HepG2 (cell line): ENCODE measurements around the gene CES2. TPM values are rescaled to one million over a fixed set of nuclear protein-coding genes. Genes with fewer than 3 reads are reported as not detected.
A peak's percentile ranks its signal among the peaks of the same experiment; 100 is the strongest.

Experiments used
- AHR ChIP-seq: IDR thresholded peaks from 2 replicates; pipeline ENCODE4 v1.6.1; 2018; ENCODE audit warnings: missing genetic modification reagents, missing compliant biosample characterization
- ATF7-NPFF ChIP-seq: sonication (generic); formaldehyde crosslinking; IDR thresholded peaks from 2 replicates; pipeline ENCODE4 v1.8.1; 2023; ENCODE audit warnings: mild to moderate bottlenecking, low read depth, missing genetic modification reagents, moderate library complexity
- HCFC1 ChIP-seq: fragments of 150-350 bp; IDR thresholded peaks from 2 replicates; pipeline ENCODE4 v1.6.1; 2014; ENCODE audit warnings: low read depth, low read length
- HMG20A ChIP-seq: IDR thresholded peaks from 2 replicates; pipeline ENCODE4 v1.6.1; 2016; ENCODE audit warnings: borderline replicate concordance
- HNRNPH1 ChIP-seq: fragments of 200-400 bp; formaldehyde crosslinking; optimal IDR thresholded peaks from 2 replicates; pipeline ENCODE3; 2017; ENCODE audit warnings: mild to moderate bottlenecking, low read depth, low read length
- HOXD1 ChIP-seq: sonication (generic); formaldehyde crosslinking; IDR thresholded peaks from 2 replicates; pipeline ENCODE4 v1.5.0; 2020; ENCODE audit warnings: missing genetic modification reagents
- IKZF4 ChIP-seq: sonication (generic); formaldehyde crosslinking; IDR thresholded peaks from 2 replicates; pipeline ENCODE4 v1.5.1; 2020; ENCODE audit warnings: borderline replicate concordance, mild to moderate bottlenecking, low read depth, missing genetic modification reagents; ENCODE audit errors: not compliant biosample characterization
- JDP2 ChIP-seq: sonication (generic); formaldehyde crosslinking; IDR thresholded peaks from 2 replicates; pipeline ENCODE4 v1.8.1; 2022; ENCODE audit warnings: missing genetic modification reagents, borderline replicate concordance
- JUND ChIP-seq: sonication (generic); formaldehyde crosslinking; IDR thresholded peaks from 2 replicates; pipeline ENCODE4 v1.8.0; 2022; ENCODE audit warnings: mild to moderate bottlenecking, missing genetic modification reagents
- LCORL ChIP-seq, 2 experiments: fragments of 450-650 bp in 1 of 2; sonication (generic) in 1 of 2; formaldehyde crosslinking in 1 of 2; IDR thresholded peaks; 2 replicates each; pipeline versions ENCODE4 v1.5.0 to v1.6.1; 2017 to 2020; ENCODE audit warnings: antibody characterized with exemption in 1 of 2, missing genetic modification reagents in 1 of 2
- MAZ ChIP-seq, 2 experiments: sonication (generic) in 1 of 2; formaldehyde crosslinking in 1 of 2; IDR thresholded peaks; 2 replicates each; pipeline versions ENCODE4 v1.5.0 to v1.6.1; 2012 to 2020; ENCODE audit warnings: low read depth in 2 of 2, mild to moderate bottlenecking in 2 of 2, borderline replicate concordance in 1 of 2, improper control_type of control experiment in 1 of 2, low read length in 1 of 2, missing genetic modification reagents in 1 of 2, moderate library complexity in 1 of 2
- MED1 ChIP-seq: sonication (generic); formaldehyde crosslinking; IDR thresholded peaks from 2 replicates; pipeline ENCODE4 v1.4.0; 2020; ENCODE audit warnings: missing genetic modification reagents
- MZF1 ChIP-seq: sonication (generic); formaldehyde crosslinking; IDR thresholded peaks from 2 replicates; pipeline ENCODE4 v1.8.1; 2023; ENCODE audit warnings: mild to moderate bottlenecking, missing genetic modification reagents, borderline replicate concordance
- NFATC3 ChIP-seq: sonication (generic); formaldehyde crosslinking; IDR thresholded peaks from 2 replicates; pipeline ENCODE4 v1.5.1; 2020; ENCODE audit warnings: mild to moderate bottlenecking, missing genetic modification reagents
- NFE2 ChIP-seq: sonication (generic); formaldehyde crosslinking; IDR thresholded peaks from 2 replicates; pipeline ENCODE4 v1.4.0; 2020; ENCODE audit warnings: missing genetic modification reagents
- ONECUT2 ChIP-seq: sonication (generic); formaldehyde crosslinking; IDR thresholded peaks from 2 replicates; pipeline ENCODE4 v1.4.0; 2020; ENCODE audit warnings: missing genetic modification reagents
- RAD21 ChIP-seq: fragments of 450-650 bp; formaldehyde crosslinking; IDR thresholded peaks from 2 replicates; pipeline ENCODE4 v1.5.0; 2020; ENCODE audit warnings: mild to moderate bottlenecking
- RFX3 ChIP-seq: IDR thresholded peaks from 2 replicates; pipeline ENCODE4 v1.6.1; 2016; ENCODE audit warnings: missing biosample characterization, missing genetic modification reagents
- SMARCC2 ChIP-seq: fragments of 450-650 bp; IDR thresholded peaks from 2 replicates; pipeline ENCODE4 v1.6.1; 2017; ENCODE audit warnings: antibody characterized with exemption, mild to moderate bottlenecking
- TBP ChIP-seq: sonication (generic); formaldehyde crosslinking; IDR thresholded peaks from 2 replicates; pipeline ENCODE4 v1.5.0; 2020; ENCODE audit warnings: missing genetic modification reagents
- WIZ ChIP-seq: sonication (generic); formaldehyde crosslinking; IDR thresholded peaks from 2 replicates; pipeline ENCODE4 v1.5.1; 2020; ENCODE audit warnings: mild to moderate bottlenecking, missing genetic modification reagents
- ZMYM2 ChIP-seq: sonication (generic); formaldehyde crosslinking; IDR thresholded peaks from 2 replicates; pipeline ENCODE4 v1.8.0; 2022; ENCODE audit warnings: mild to moderate bottlenecking, missing genetic modification reagents
- ZNF17 ChIP-seq: sonication (generic); formaldehyde crosslinking; IDR thresholded peaks from 2 replicates; pipeline ENCODE4 v1.5.0; 2020; ENCODE audit warnings: mild to moderate bottlenecking, missing genetic modification reagents
- ZNF343 ChIP-seq: sonication (generic); formaldehyde crosslinking; IDR thresholded peaks from 2 replicates; pipeline ENCODE4 v1.4.0; 2020; ENCODE audit warnings: mild to moderate bottlenecking, missing genetic modification reagents
- ZNF350 ChIP-seq: sonication (generic); formaldehyde crosslinking; IDR thresholded peaks from 2 replicates; pipeline ENCODE4 v1.4.0; 2020; ENCODE audit warnings: mild to moderate bottlenecking, low read depth, missing genetic modification reagents, borderline replicate concordance
- ZNF570 ChIP-seq: sonication (generic); formaldehyde crosslinking; IDR thresholded peaks from 2 replicates; pipeline ENCODE4 v1.4.0; 2020; ENCODE audit warnings: mild to moderate bottlenecking, missing genetic modification reagents, borderline replicate concordance
- ZNF839 ChIP-seq: sonication (generic); formaldehyde crosslinking; IDR thresholded peaks from 2 replicates; pipeline ENCODE4 v1.4.0; 2020; ENCODE audit warnings: missing genetic modification reagents, mild to moderate bottlenecking, borderline replicate concordance
- ZSCAN12 ChIP-seq: sonication (generic); formaldehyde crosslinking; IDR thresholded peaks from 2 replicates; pipeline ENCODE4 v1.9.0; 2021; ENCODE audit warnings: mild to moderate bottlenecking, missing genetic modification reagents
- ZZZ3 ChIP-seq: sonication (generic); formaldehyde crosslinking; IDR thresholded peaks from 2 replicates; pipeline ENCODE4 v1.4.0; 2020; ENCODE audit warnings: missing genetic modification reagents, mild to moderate bottlenecking, borderline replicate concordance
- polyA plus RNA-seq, 8 experiments: library from polyadenylated mRNA; depleted of rRNA in 3 of 8; stranded (reverse) in 7 of 8; unstranded in 1 of 8; fragments of >200 nt; fragmentation: Illumina TruSeq in 4 of 8; extraction: Trizol in 4 of 8; gene quantifications; 2 replicates each; pipeline versions ENCODE4 v1.2.1 to v1.2.3, GENCODE V29; 2011 to 2016; ENCODE audit warnings: low read depth in 4 of 8, missing spikeins in 1 of 8, mixed read lengths in 1 of 8; ENCODE audit not compliant: insufficient read depth in 1 of 8
- total RNA-seq, 5 experiments: library from RNA; depleted of rRNA; stranded (reverse); fragments of >200 nt; fragmentation: Illumina TruSeq; extraction: Trizol; gene quantifications; 2 replicates each; pipeline ENCODE4 v1.2.3, GENCODE V29; 2016; ENCODE audit warnings: low read depth in 1 of 5
- TF ChIP-seq, protein P1 (sequence below): fragments of 450-650 bp; IDR thresholded peaks from 2 replicates; pipeline ENCODE4 v1.6.1; 2017
- TF ChIP-seq, protein P2 (sequence below): sonication (generic); formaldehyde crosslinking; IDR thresholded peaks from 2 replicates; pipeline ENCODE4 v1.4.0; 2020; ENCODE audit warnings: mild to moderate bottlenecking, missing genetic modification reagents

CES2 gene
- total and polyA plus RNA-seq, 2 of the 13 experiments (the other 11 are each of a cell fraction or from before 2014, with no cell fraction given) = 50.6 to 63.8 TPM

DNA sequence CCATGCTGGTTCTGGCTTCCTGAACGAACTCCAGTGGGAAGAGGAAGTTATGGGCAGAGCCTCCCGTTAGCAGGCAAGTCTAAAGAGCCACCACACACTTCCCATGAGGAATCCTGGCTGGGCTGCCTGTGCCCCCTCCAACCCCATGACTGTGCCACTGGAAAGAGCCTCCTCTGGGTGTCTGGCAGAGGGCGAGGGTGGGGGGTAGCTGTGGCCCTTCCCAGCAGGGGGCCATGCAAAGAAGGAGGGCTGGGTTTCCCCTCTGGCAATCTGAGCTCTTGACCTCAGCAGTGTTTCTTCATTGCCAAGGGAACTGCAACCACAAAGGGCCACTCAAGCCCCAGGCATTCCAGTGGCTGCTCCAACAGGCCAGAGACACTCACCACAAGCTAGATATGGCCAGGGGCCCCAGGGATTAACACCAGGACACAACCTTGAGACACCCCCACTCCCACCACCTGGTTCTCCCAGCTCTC, 8.3 kb upstream of the CES2 start (continued):
- TF ChIP-seq, protein P1, sequence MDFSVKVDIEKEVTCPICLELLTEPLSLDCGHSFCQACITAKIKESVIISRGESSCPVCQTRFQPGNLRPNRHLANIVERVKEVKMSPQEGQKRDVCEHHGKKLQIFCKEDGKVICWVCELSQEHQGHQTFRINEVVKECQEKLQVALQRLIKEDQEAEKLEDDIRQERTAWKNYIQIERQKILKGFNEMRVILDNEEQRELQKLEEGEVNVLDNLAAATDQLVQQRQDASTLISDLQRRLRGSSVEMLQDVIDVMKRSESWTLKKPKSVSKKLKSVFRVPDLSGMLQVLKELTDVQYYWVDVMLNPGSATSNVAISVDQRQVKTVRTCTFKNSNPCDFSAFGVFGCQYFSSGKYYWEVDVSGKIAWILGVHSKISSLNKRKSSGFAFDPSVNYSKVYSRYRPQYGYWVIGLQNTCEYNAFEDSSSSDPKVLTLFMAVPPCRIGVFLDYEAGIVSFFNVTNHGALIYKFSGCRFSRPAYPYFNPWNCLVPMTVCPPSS = no peak
- TF ChIP-seq RFX3 (CRISPR knock-in tag) (peak; percentile 45; the same call in 1 of the 2 replicates), ZNF350 (CRISPR knock-in tag) (no peak), HMG20A (no peak), SMARCC2 (no peak), ZNF343 (CRISPR knock-in tag) (no peak), ZNF839 (no peak), ZSCAN12 (CRISPR knock-in tag) (no peak), HCFC1 (no peak), MZF1 (no peak), ATF7-NPFF (CRISPR knock-in tag) (no peak), JDP2 (CRISPR knock-in tag) (no peak), LCORL (IDR thresholded peaks at IDR 0.05) (no peak), LCORL (CRISPR knock-in tag; IDR thresholded peaks at IDR 0.05) (no peak), ZZZ3 (CRISPR knock-in tag) (no peak), HNRNPH1 (no peak), ZNF570 (CRISPR knock-in tag) (no peak), ZNF17 (CRISPR knock-in tag) (no peak), AHR (0 out of 2 replicates have a peak, but pooled peaks have one; percentile 45), WIZ (no peak), ONECUT2 (CRISPR knock-in tag) (no peak), JUND (CRISPR knock-in tag) (no peak), NFE2 (CRISPR knock-in tag) (no peak), HOXD1 (CRISPR knock-in tag) (no peak), RAD21 (CRISPR knock-in tag) (no peak), NFATC3 (CRISPR knock-in tag) (no peak), ZMYM2 (CRISPR knock-in tag) (no peak), MED1 (CRISPR knock-in tag) (no peak), TBP (no peak), IKZF4 (no peak), MAZ (IDR thresholded peaks at IDR 0.05; ENCODE audit: borderline replicate concordance, low read depth, low read length) (peak; percentile 62; the same call in 1 of the 2 replicates), MAZ (CRISPR knock-in tag; IDR thresholded peaks at IDR 0.05; ENCODE audit: low read depth) (no peak)
- TF ChIP-seq, protein P2, sequence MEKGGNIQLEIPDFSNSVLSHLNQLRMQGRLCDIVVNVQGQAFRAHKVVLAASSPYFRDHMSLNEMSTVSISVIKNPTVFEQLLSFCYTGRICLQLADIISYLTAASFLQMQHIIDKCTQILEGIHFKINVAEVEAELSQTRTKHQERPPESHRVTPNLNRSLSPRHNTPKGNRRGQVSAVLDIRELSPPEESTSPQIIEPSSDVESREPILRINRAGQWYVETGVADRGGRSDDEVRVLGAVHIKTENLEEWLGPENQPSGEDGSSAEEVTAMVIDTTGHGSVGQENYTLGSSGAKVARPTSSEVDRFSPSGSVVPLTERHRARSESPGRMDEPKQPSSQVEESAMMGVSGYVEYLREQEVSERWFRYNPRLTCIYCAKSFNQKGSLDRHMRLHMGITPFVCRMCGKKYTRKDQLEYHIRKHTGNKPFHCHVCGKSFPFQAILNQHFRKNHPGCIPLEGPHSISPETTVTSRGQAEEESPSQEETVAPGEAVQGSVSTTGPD = peak; percentile 27; the same call in 1 of the 2 replicates
